HG03457 (cell line): ENCODE data around the gene DENND2A.
"Not testable (repeated sequence)": the region's sequence is repeated elsewhere in the genome, so short reads cannot be mapped to it uniquely, and the experiment has no call there.

ENCODE experiments used
- ATAC-seq: cut with Tn5 transposase; IDR thresholded peaks from one replicate; pipeline ENCODE4 v1.9.1; 2021; ENCODE audit warnings: moderate number of reproducible peaks; ENCODE audit not compliant: unreplicated experiment

The DENND2A gene

GRCh38 chr7:140646931-140647647, 6.5 kb upstream of the DENND2A start:
- no peak for ATAC-seq

- ATAC-seq, result no peak
These were observed 4.7 kb upstream of the DENND2A start for GRCh38 chr7:140645166-140645900.

DNA sequence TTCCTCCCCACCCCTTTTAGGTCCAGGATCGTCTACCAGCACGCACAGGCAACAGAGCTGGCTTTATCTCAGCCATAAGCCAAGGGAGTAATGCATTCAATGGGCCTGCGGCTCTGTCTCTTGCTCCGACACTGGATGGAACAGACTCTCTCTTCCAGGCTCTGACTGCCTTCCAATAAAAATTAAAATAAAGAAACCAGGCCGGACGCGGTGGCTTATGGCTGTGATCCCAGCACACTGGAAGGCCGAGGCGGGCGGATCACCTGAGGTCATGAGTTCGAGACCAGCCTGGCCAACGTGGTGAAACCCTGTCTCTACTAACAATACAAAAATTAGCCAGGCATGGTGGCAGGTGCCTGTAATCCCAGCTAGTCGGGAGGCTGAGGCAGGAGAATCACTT, 4.1 kb upstream of the DENND2A start:
- not testable (repeated sequence) for ATAC-seq

DNA sequence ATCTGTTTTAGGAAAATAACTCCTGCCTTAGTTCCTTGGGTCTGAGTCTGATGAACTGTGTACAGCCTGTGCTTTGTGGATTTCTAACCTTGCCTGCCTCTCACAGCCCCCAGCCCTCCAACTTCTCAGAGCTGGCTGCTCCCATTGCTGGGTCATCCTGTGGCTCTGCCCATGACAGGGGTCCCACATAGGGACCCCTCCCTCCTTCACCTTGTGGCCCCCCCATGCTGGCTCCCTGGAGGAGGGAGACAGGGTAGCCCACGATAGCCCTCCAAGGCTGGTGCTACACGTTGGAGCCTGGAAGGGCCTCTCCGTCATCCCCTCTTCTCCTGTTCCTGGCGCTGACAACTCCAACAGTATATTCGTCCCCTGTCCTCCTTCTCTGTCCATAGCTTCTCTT, 2.8 kb upstream of the DENND2A start:
- no peak for ATAC-seq

DNA sequence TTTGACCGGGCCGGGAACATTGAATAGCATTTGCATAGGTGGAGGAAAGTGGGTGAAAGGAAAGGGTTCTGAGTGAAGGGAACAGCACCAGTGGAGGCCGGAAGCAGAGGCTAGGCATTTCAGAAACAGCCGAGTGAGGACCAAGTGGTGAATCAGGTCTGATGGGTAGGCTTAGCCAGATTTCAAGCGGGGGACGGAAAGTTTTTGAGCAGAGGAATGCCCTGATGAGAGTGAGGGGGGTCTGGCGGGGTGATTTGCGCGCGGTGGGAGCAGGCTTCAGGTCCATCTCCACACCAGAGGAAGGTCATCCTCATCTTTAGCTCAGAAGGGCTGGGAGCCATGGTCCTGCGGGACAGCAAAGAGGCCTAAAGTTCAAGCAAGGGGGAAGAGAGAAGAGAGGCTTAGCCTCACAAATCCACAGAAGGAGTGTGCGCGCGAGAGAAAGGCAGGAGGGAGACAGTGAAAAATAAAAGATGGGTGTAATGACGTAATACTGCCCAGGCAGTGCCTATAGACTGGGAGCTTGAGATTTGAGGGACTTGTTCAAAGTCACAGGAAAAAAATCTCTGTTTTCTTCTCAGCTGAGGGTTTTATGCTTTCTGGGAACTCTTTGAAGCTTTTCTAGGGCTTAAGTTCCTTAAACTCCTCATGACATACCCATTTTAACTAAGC, 1.0 kb upstream of the DENND2A start:
- no peak for ATAC-seq

GRCh38 chr7:140640060-140640637, 464 bp downstream of the DENND2A start:
- no peak for ATAC-seq

- ATAC-seq, result no peak
These were observed 1.1 kb downstream of the DENND2A start for GRCh38 chr7:140639366-140640053.

GRCh38 chr7:140638173-140638791, 2.3 kb downstream of the DENND2A start:
- no peak for ATAC-seq

- no peak for ATAC-seq
These were observed 3.2 kb downstream of the DENND2A start for GRCh38 chr7:140637400-140637799.

- no peak for ATAC-seq
These were observed 4.8 kb downstream of the DENND2A start for GRCh38 chr7:140635816-140636215.

- no peak for ATAC-seq
These were observed 5.3 kb downstream of the DENND2A start for GRCh38 chr7:140635345-140635744.

DNA sequence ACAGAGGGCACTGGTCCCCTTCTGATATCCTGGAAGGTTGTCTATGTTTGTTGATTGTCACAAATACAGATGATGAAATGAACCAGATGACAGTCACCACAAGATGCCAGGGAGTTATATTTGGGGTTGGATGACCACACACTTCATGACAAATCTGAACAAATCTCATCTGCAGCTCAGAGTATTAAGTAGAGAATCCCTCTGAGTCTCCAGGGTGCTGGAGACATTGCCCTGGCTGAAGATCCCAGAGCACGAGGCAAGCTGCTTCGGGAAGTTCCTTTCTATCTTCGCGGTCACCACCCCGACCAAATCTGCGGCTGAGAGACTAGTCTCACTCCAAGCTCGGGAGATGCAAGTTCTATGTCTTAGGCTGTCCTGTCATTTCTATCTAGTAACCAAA, 9.0 kb downstream of the DENND2A start:
- ATAC-seq, result no peak

- no peak for ATAC-seq
These were observed 9.6 kb downstream of the DENND2A start for GRCh38 chr7:140631021-140631420.

- ATAC-seq, result no peak
These were observed 14.4 kb downstream of the DENND2A start for GRCh38 chr7:140625908-140626868.

DNA sequence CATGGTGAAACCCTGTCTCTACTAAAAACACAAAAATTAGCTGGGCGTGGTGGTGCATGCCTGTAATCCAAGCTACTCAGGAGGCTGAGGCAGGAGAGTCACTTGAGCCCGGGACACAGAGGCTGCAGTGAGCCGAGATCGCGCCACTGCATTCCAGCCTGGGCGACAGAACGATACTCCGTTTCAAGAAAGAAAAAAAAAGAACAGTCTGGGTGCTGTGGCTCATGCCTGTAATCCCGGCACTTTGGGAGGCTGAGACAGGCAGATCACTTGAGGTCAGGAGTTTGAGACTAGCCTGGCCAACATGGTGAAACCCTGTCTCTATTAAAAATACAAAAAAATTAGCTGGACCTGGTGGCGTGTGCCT, 15.4 kb downstream of the DENND2A start:
- not testable (repeated sequence) for ATAC-seq

- ATAC-seq, result no peak
These were observed 16.0 kb downstream of the DENND2A start for GRCh38 chr7:140624392-140625191.

- ATAC-seq, result no peak
These were observed 16.6 kb downstream of the DENND2A start for GRCh38 chr7:140623980-140624379.

- ATAC-seq, result no peak
These were observed 19.1 kb downstream of the DENND2A start for GRCh38 chr7:140621401-140622021.
